GM15510 (cell line): ENCODE measurements around the gene DBN1.

Experiments used
- POLR2A ChIP-seq: IDR thresholded peaks from 3 replicates; pipeline ENCODE4 v1.6.1; 2011; ENCODE audit warnings: borderline replicate concordance; ENCODE audit not compliant: insufficient read length; ENCODE audit errors: extremely low read depth

The DBN1 gene

GRCh38 chr5:177465044-177465443, 8.4 kb downstream of the DBN1 start:
- no peak for TF ChIP-seq POLR2A

- TF ChIP-seq POLR2A: no peak
Observed at GRCh38 chr5:177462021-177462670, 11.3 kb downstream of the DBN1 start.

GRCh38 chr5:177459819-177460628, 13.4 kb downstream of the DBN1 start:
- TF ChIP-seq POLR2A: no peak

- TF ChIP-seq POLR2A: no peak
Observed at GRCh38 chr5:177459357-177459756, 14.1 kb downstream of the DBN1 start.

- TF ChIP-seq POLR2A: no peak
Observed at GRCh38 chr5:177458912-177459350, 14.5 kb downstream of the DBN1 start.

- TF ChIP-seq POLR2A: no peak
Observed at GRCh38 chr5:177457852-177458681, 15.4 kb downstream of the DBN1 start.

GRCh38 chr5:177456976-177457851, 16.2 kb downstream of the DBN1 start:
- no peak for TF ChIP-seq POLR2A

- TF ChIP-seq POLR2A: no peak
Observed at GRCh38 chr5:177456591-177456964, 16.9 kb downstream of the DBN1 start.

- no peak for TF ChIP-seq POLR2A
Observed at GRCh38 chr5:177455661-177456590, 17.5 kb downstream of the DBN1 start.

- TF ChIP-seq POLR2A: peak; percentile 63
Observed at GRCh38 chr5:177455036-177455660, 18.3 kb downstream of the DBN1 start.

GRCh38 chr5:177454397-177455035, 18.9 kb downstream of the DBN1 start:
- peak; percentile 19 for TF ChIP-seq POLR2A

- no peak for TF ChIP-seq POLR2A
Observed at GRCh38 chr5:177453852-177454396, 19.5 kb downstream of the DBN1 start.
